Progenitor cell of endocrine pancreas (in vitro differentiated cells): ENCODE results near the gene BCAR1. TPM values are rescaled to one million over a fixed set of nuclear protein-coding genes. Genes with fewer than 3 reads are reported as not detected.

ENCODE experiments used
- DNase-seq: peaks from one replicate; pipeline ENCODE4 v3.0.0; 2021; ENCODE audit warnings: low spot score; ENCODE audit not compliant: unreplicated experiment
- H3K27ac Mint-ChIP-seq: 2 replicates; pipeline ENCODE4 v1.8.0; 2021; ENCODE audit warnings: mild to moderate bottlenecking, moderate library complexity, mixed read lengths
- H3K27me3 Mint-ChIP-seq: 2 replicates; pipeline ENCODE4 v1.8.0; 2021; ENCODE audit warnings: mixed read lengths
- H3K36me3 Mint-ChIP-seq: 2 replicates; pipeline ENCODE4 v1.8.0; 2022; ENCODE audit warnings: mixed read lengths; ENCODE audit not compliant: insufficient read depth
- H3K4me1 Mint-ChIP-seq: 2 replicates; pipeline ENCODE4 v1.8.0; 2021; ENCODE audit warnings: low read depth, mixed read lengths
- H3K4me3 Mint-ChIP-seq: 2 replicates; pipeline ENCODE4 v1.8.0; 2021; ENCODE audit warnings: low read depth, mild to moderate bottlenecking, moderate library complexity, mixed read lengths
- H3K9me3 Mint-ChIP-seq: 2 replicates; pipeline ENCODE4 v1.8.0; 2021; ENCODE audit warnings: low read depth, mixed read lengths
- CTCF ChIP-seq: fragments of 200-600 bp; sonication (generic); IDR thresholded peaks from one replicate; pipeline ENCODE4 v1.5.0; 2021; ENCODE audit warnings: antibody characterized with exemption, mild to moderate bottlenecking; ENCODE audit not compliant: unreplicated experiment
- total RNA-seq: library from RNA; stranded (reverse); gene quantifications from 2 replicates; pipeline ENCODE4 v1.2.1, GENCODE V29; 2021

BCAR1 gene
- total RNA-seq, 1 donor from 2014 or later: 75.1 TPM

- no peak overlapping the region for H3K27ac Mint-ChIP-seq
- H3K4me1 Mint-ChIP-seq: no peaks in the 10 kb centered on the region
- no peak for TF ChIP-seq CTCF
- no peak for DNase-seq
- no peaks in the 10 kb centered on the region for H3K9me3 Mint-ChIP-seq
- no peak overlapping the region for H3K4me3 Mint-ChIP-seq
- no peaks in the 10 kb centered on the region for H3K27me3 Mint-ChIP-seq
- H3K36me3 Mint-ChIP-seq: peaks cover 10% of the 10 kb centered on the region
Observed at GRCh38 chr16:75293772-75294171, 42.3 kb upstream of the BCAR1 start.

GRCh38 chr16:75293173-75293572 is 41.7 kb upstream of the BCAR1 start:
- no peaks in the 10 kb centered on the region for H3K9me3 Mint-ChIP-seq
- H3K27me3 Mint-ChIP-seq: no peaks in the 10 kb centered on the region
- peaks cover 14% of the 10 kb centered on the region for H3K36me3 Mint-ChIP-seq
- no peak overlapping the region for H3K27ac Mint-ChIP-seq
- TF ChIP-seq CTCF: no peak
- DNase-seq: no peak
- no peaks in the 10 kb centered on the region for H3K4me1 Mint-ChIP-seq
- H3K4me3 Mint-ChIP-seq: no peak overlapping the region

GRCh38 chr16:75292691-75293090 is 41.3 kb upstream of the BCAR1 start:
- Mint-ChIP-seq H3K4me3 (no peak overlapping the region), H3K27ac (no peak overlapping the region), H3K9me3 (no peaks in the 10 kb centered on the region), H3K27me3 (no peaks in the 10 kb centered on the region), H3K36me3 (peaks cover 12% of the 10 kb centered on the region), H3K4me1 (no peaks in the 10 kb centered on the region)
- no peak for DNase-seq
- no peak for TF ChIP-seq CTCF

- no peak for DNase-seq
- Mint-ChIP-seq H3K9me3 (no peaks in the 10 kb centered on the region), H3K27me3 (no peaks in the 10 kb centered on the region), H3K4me1 (no peaks in the 10 kb centered on the region), H3K36me3 (peaks cover 15% of the 10 kb centered on the region), H3K4me3 (no peak overlapping the region), H3K27ac (no peak overlapping the region)
- no peak for TF ChIP-seq CTCF
Observed at GRCh38 chr16:75289189-75289588, 37.8 kb upstream of the BCAR1 start.

- Mint-ChIP-seq H3K27me3 (no peaks in the 10 kb centered on the region), H3K4me3 (no peak overlapping the region), H3K27ac (no peak overlapping the region), H3K36me3 (peaks cover 13% of the 10 kb centered on the region), H3K4me1 (no peaks in the 10 kb centered on the region), H3K9me3 (no peaks in the 10 kb centered on the region)
- no peak for DNase-seq
- TF ChIP-seq CTCF: no peak
Observed at GRCh38 chr16:75288596-75289120, 37.2 kb upstream of the BCAR1 start.
